Smooth muscle cell of trachea (primary cell): ENCODE data around the gene VCX. TPM values are rescaled to one million over a fixed set of nuclear protein-coding genes. Genes with fewer than 3 reads are reported as not detected.

ENCODE experiments used
- total RNA-seq: library from RNA; depleted of rRNA; stranded (reverse); fragments of >200 nt; gene quantifications from 2 replicates; pipeline ENCODE4 v1.2.1, GENCODE V29; 2014

Gene VCX
- total RNA-seq: not detected in 2 replicates

DNA sequence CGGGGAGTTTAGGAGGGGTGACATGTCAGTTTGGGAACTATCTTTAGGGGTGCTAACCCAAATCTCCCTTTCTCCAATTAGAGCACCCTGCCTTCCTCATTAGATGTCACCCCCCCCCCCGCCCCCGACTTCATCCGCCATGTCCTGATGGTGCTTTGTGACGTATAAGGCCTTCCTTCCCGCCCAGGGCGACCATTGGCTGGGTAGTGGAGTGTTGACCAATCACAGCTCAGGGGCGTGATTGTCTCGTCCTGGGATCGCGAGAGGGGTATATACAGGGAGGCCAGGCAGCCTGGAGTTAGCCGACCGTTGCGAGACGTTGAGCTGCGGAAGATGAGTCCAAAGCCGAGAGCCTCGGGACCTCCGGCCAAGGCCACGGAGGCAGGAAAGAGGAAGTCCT, at the start of gene VCX:
VCX (plus strand) TSS at position 301 of the 400 bp plus-strand sequence; CDS start at position 334, 33 bp downstream.

Other genes starting within 250 kb of the VCX start
- 12.7 and 16.0 TPM in 2 replicates for gene PNPLA4, start 84.2 kb downstream of the VCX start, total RNA-seq